OCI-LY3 (cell line): ENCODE results near the gene IFNAR1.

Source experiments
- EZH2phosphoT487 ChIP-seq: fragments of 200-600 bp; shearing (Covaris generic); IDR thresholded peaks from 2 replicates; pipeline ENCODE4 v1.6.1; 2018; ENCODE audit warnings: antibody characterized with exemption, mixed run types, low read depth
- TF ChIP-seq, protein P1 (sequence below): fragments of 200-600, 300-600 bp; sonication (generic); IDR thresholded peaks from 2 replicates; pipeline ENCODE4 v1.5.1; 2014; ENCODE audit warnings: antibody characterized with exemption, low read length, low read depth

GRCh38 chr21:33374080-33374449 is 49.3 kb downstream of the IFNAR1 start:
- TF ChIP-seq, protein P1, sequence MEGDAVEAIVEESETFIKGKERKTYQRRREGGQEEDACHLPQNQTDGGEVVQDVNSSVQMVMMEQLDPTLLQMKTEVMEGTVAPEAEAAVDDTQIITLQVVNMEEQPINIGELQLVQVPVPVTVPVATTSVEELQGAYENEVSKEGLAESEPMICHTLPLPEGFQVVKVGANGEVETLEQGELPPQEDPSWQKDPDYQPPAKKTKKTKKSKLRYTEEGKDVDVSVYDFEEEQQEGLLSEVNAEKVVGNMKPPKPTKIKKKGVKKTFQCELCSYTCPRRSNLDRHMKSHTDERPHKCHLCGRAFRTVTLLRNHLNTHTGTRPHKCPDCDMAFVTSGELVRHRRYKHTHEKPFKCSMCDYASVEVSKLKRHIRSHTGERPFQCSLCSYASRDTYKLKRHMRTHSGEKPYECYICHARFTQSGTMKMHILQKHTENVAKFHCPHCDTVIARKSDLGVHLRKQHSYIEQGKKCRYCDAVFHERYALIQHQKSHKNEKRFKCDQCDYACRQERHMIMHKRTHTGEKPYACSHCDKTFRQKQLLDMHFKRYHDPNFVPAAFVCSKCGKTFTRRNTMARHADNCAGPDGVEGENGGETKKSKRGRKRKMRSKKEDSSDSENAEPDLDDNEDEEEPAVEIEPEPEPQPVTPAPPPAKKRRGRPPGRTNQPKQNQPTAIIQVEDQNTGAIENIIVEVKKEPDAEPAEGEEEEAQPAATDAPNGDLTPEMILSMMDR = no peak
- no peak for TF ChIP-seq EZH2phosphoT487
